ENCODE measurements around the gene EXOSC2. TPM values are rescaled to one million over a fixed set of nuclear protein-coding genes. Genes with fewer than 3 reads are reported as not detected.

The EXOSC2 gene
- total and polyA plus RNA-seq, 2 experiments from 2014 or later, result 37.6 to 77.7 TPM

DNA sequence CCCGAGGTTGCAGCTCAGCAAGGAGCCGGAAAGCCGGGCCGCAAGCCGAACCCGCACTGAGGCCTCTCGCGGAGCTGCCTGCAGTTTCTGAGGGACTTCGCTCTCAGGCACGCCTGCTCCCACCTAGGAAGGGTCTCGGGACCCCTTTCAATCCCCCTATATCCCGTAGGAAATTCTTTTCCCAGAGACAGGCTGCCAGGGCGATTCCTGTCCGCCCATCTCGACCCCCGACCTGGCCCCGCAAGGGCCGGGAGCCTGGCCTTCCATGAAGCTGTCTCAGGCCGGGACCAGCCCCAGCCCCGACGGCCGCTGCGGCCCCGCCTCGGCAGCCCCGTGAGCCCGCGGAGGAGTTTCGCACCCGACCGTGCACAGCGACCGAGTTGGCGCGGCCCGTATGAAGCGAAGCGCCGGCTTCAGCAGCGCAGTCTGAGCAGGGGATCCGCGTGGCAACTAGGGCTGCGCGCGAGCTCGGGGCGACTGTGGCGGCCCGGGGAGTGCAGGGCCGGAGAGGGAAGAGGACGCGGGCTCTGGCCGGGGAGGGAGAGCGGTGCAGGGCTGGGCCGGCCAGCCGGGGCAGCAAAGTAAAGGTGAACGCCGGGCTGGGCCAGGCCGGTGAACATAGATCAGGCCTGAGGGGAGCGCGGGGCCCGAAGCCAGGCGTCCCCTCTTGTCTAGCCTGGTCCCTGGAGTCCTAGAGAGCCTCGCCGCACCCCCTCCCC, 30.2 kb upstream of the EXOSC2 start:
- Histone ChIP-seq H4K20me1 (replicated peaks; ENCODE audit: insufficient read depth) (no peaks in the 10 kb centered on the region), H3K9me2 (ENCODE audit: insufficient read depth) (no peaks in the 10 kb centered on the region), H3K79me2 (replicated peaks; ENCODE audit: insufficient read depth) (no peaks in the 10 kb centered on the region), H3K4me3 (peak overlapping the region; percentile 67), H3K27ac (ENCODE audit: low read depth) (no peak overlapping the region), H3K4me2 (peak overlapping the region; percentile 90), H2AFZ (peak overlapping the region; percentile 83), H3K36me3 (ENCODE audit: insufficient read depth) (no peaks in the 10 kb centered on the region), H3K27me3 (ENCODE audit: insufficient read depth) (peaks cover 100% of the 10 kb centered on the region), H3K4me1 (ENCODE audit: insufficient read depth) (peaks cover 23% of the 10 kb centered on the region), H3F3A (replicated peaks; ENCODE audit: low read depth) (0 out of 2 replicates have a peak, but pooled peaks cover 3% of the 10 kb centered on the region)
- Mint-ChIP-seq H3K4me1 (peaks cover 17% of the 10 kb centered on the region), H3K36me3 (ENCODE audit: low read depth) (peaks cover 3% of the 10 kb centered on the region; the same call in 2 of the 3 replicates), H3K27ac (no peak overlapping the region), H3K4me3 (peak overlapping the region; percentile 73), H3K27me3 (ENCODE audit: insufficient read depth, low read depth, poor library complexity) (peaks cover 97% of the 10 kb centered on the region), H3K9me3 (peaks cover 14% of the 10 kb centered on the region)
- ATAC-seq (peak; percentile 9), DNase-seq (ENCODE audit: low spot score) (peak; percentile 45)
- TF ChIP-seq CREB1 (CRISPR knock-in tag; IDR thresholded peaks at IDR 0.05; ENCODE audit: low read depth), result no peak
- TF ChIP-seq NANOG (IDR thresholded peaks at IDR 0.05; ENCODE audit: borderline replicate concordance), result no peak
- TF ChIP-seq EZH2phosphoT487 (IDR thresholded peaks at IDR 0.05; ENCODE audit: unreplicated experiment), result peak; percentile 100
- peak; percentile 93 for TF ChIP-seq EZH2 (IDR thresholded peaks at IDR 0.05; ENCODE audit: low read depth, unreplicated experiment)
- TF ChIP-seq, protein P1, sequence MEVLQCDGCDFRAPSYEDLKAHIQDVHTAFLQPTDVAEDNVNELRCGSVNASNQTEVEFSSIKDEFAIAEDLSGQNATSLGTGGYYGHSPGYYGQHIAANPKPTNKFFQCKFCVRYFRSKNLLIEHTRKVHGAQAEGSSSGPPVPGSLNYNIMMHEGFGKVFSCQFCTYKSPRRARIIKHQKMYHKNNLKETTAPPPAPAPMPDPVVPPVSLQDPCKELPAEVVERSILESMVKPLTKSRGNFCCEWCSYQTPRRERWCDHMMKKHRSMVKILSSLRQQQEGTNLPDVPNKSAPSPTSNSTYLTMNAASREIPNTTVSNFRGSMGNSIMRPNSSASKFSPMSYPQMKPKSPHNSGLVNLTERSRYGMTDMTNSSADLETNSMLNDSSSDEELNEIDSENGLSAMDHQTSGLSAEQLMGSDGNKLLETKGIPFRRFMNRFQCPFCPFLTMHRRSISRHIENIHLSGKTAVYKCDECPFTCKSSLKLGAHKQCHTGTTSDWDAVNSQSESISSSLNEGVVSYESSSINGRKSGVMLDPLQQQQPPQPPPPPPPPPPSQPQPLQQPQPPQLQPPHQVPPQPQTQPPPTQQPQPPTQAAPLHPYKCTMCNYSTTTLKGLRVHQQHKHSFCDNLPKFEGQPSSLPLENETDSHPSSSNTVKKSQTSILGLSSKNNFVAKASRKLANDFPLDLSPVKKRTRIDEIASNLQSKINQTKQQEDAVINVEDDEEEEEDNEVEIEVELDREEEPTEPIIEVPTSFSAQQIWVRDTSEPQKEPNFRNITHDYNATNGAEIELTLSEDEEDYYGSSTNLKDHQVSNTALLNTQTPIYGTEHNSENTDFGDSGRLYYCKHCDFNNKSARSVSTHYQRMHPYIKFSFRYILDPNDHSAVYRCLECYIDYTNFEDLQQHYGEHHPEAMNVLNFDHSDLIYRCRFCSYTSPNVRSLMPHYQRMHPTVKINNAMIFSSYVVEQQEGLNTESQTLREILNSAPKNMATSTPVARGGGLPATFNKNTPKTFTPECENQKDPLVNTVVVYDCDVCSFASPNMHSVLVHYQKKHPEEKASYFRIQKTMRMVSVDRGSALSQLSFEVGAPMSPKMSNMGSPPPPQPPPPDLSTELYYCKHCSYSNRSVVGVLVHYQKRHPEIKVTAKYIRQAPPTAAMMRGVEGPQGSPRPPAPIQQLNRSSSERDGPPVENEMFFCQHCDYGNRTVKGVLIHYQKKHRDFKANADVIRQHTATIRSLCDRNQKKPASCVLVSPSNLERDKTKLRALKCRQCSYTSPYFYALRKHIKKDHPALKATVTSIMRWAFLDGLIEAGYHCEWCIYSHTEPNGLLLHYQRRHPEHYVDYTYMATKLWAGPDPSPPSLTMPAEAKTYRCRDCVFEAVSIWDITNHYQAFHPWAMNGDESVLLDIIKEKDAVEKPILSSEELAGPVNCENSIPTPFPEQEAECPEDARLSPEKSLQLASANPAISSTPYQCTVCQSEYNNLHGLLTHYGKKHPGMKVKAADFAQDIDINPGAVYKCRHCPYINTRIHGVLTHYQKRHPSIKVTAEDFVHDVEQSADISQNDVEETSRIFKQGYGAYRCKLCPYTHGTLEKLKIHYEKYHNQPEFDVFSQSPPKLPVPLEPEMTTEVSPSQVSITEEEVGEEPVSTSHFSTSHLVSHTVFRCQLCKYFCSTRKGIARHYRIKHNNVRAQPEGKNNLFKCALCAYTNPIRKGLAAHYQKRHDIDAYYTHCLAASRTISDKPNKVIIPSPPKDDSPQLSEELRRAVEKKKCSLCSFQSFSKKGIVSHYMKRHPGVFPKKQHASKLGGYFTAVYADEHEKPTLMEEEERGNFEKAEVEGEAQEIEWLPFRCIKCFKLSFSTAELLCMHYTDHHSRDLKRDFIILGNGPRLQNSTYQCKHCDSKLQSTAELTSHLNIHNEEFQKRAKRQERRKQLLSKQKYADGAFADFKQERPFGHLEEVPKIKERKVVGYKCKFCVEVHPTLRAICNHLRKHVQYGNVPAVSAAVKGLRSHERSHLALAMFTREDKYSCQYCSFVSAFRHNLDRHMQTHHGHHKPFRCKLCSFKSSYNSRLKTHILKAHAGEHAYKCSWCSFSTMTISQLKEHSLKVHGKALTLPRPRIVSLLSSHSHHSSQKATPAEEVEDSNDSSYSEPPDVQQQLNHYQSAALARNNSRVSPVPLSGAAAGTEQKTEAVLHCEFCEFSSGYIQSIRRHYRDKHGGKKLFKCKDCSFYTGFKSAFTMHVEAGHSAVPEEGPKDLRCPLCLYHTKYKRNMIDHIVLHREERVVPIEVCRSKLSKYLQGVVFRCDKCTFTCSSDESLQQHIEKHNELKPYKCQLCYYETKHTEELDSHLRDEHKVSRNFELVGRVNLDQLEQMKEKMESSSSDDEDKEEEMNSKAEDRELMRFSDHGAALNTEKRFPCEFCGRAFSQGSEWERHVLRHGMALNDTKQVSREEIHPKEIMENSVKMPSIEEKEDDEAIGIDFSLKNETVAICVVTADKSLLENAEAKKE (CRISPR knock-in tag; IDR thresholded peaks at IDR 0.05), result no peak

- Mint-ChIP-seq H3K27ac (no peak overlapping the region), H3K9me3 (peaks cover 9% of the 10 kb centered on the region), H3K36me3 (ENCODE audit: low read depth) (peaks cover 1% of the 10 kb centered on the region; the same call in 2 of the 3 replicates), H3K4me3 (peak overlapping the region; percentile 73), H3K27me3 (ENCODE audit: insufficient read depth, low read depth, poor library complexity) (peaks cover 97% of the 10 kb centered on the region), H3K4me1 (peaks cover 17% of the 10 kb centered on the region)
- H3K4me1 ChIP-seq (ENCODE audit: insufficient read depth), result peaks cover 23% of the 10 kb centered on the region
- H3K79me2 ChIP-seq (replicated peaks; ENCODE audit: insufficient read depth), result no peaks in the 10 kb centered on the region
- H3F3A ChIP-seq (replicated peaks; ENCODE audit: low read depth), result 0 out of 2 replicates have a peak, but pooled peaks cover 3% of the 10 kb centered on the region
- peak overlapping the region; percentile 90 for H3K4me2 ChIP-seq
- ATAC-seq, result no peak
- H2AFZ ChIP-seq, result peak overlapping the region; percentile 83
- H3K9me2 ChIP-seq (ENCODE audit: insufficient read depth), result no peaks in the 10 kb centered on the region
- H3K36me3 ChIP-seq (ENCODE audit: insufficient read depth), result no peaks in the 10 kb centered on the region
- peaks cover 100% of the 10 kb centered on the region for H3K27me3 ChIP-seq (ENCODE audit: insufficient read depth)
- DNase-seq (ENCODE audit: low spot score), result peak; percentile 83
- no peak overlapping the region for H3K27ac ChIP-seq (ENCODE audit: low read depth)
- H3K4me3 ChIP-seq, result peak overlapping the region; percentile 67
- H4K20me1 ChIP-seq (replicated peaks; ENCODE audit: insufficient read depth), result no peaks in the 10 kb centered on the region
- TF ChIP-seq, protein P2, sequence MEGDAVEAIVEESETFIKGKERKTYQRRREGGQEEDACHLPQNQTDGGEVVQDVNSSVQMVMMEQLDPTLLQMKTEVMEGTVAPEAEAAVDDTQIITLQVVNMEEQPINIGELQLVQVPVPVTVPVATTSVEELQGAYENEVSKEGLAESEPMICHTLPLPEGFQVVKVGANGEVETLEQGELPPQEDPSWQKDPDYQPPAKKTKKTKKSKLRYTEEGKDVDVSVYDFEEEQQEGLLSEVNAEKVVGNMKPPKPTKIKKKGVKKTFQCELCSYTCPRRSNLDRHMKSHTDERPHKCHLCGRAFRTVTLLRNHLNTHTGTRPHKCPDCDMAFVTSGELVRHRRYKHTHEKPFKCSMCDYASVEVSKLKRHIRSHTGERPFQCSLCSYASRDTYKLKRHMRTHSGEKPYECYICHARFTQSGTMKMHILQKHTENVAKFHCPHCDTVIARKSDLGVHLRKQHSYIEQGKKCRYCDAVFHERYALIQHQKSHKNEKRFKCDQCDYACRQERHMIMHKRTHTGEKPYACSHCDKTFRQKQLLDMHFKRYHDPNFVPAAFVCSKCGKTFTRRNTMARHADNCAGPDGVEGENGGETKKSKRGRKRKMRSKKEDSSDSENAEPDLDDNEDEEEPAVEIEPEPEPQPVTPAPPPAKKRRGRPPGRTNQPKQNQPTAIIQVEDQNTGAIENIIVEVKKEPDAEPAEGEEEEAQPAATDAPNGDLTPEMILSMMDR (conservative IDR thresholded peaks at IDR 0.05; ENCODE audit: low read depth in 2 of 2), result no peak
- TF ChIP-seq JUNB (IDR thresholded peaks at IDR 0.05; ENCODE audit: unreplicated experiment) (no peak), EZH2 (IDR thresholded peaks at IDR 0.05; ENCODE audit: low read depth, unreplicated experiment) (no peak), ETS1 (IDR thresholded peaks at IDR 0.05) (no peak), STAT1 (IDR thresholded peaks at IDR 0.05; ENCODE audit: unreplicated experiment) (no peak), POLR2AphosphoS5 (IDR thresholded peaks at IDR 0.05; ENCODE audit: low read depth) (no peak)
These were observed 29.7 kb upstream of the EXOSC2 start for GRCh38 chr9:130663977-130664250.

Data from GM23338 (cell line).